TTC549 (cell line): Measurements from ENCODE around the gene C1orf53.
"Not testable (repeated sequence)": the region's sequence is repeated elsewhere in the genome, so short reads cannot be mapped to it uniquely, and the experiment has no call there.

Source experiments
- FAIRE-seq: peaks from 2 replicates; lab custom pipeline; 2012; peaks lifted over from hg19 to GRCh38; lab: Jason Lieb, UNC

Gene C1orf53

GRCh38 chr1:197902454-197903195, at the start of gene C1orf53:
Gene C1orf53, plus strand, starts transcription at chr1:197902630. Its CDS starts 20 bp downstream, at chr1:197902650.
- no peak for FAIRE-seq

- FAIRE-seq = not testable (repeated sequence)
Observed at GRCh38 chr1:197855751-197856150, 46.7 kb upstream of the C1orf53 start.

GRCh38 chr1:197857477-197857876, 45.0 kb upstream of the C1orf53 start:
- FAIRE-seq = no peak

DNA sequence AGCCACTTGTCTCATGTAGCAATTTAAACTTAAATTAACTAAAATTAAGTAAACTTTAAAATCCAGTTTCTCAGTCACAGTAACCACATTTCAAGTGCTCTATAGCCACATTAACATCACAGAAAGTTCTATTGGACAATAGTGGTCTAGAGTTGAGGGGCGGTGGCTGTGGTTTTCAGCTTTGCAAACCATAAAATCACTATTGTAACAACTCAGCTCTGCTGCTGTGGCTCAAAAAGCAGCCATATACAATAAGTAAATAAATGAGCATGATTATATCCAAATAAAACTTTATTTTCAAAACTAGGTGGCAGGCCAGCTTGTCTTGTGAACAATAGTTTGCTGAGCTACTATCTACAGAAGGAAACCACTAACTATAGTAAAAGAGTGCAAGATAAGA, 43.4 kb upstream of the C1orf53 start:
- no peak for FAIRE-seq

DNA sequence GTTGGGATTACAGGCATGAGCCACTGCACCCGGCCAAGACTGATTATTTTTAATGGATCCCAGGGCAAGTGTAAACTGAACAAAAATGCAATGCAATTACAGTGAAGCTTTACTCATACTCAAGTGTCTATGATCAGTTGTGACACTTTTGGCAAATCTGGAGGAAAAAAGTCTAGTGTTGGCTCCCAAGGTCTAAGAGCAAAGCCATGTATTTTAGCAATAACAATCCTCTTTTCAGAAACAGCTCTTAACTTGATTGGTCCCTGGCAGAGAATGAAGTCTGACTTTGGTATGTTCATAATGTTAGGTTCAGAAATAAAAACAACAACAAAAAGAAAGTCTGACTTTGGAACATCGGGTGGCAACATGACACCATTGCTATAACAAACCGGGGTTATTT, 40.2 kb upstream of the C1orf53 start:
- no peak for FAIRE-seq

DNA sequence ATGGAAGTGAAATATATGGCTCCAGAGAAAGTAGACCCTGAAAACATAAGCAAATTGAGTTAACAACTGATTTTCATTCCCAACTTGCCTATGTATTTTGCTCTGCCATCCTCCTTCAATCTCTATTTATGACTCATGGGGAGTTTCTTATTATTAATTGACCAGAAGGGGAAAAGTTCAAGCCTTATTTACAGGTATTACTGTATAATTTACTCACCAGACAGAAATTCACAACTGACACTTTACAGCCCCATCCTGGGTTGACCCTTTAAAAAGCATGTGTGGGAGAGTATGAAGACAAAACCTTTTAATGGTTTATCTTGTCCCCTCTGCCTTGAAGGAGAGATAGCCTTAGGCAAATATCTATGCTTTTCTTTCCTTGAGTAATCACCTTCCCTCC, 39.8 kb upstream of the C1orf53 start:
- FAIRE-seq = no peak

- FAIRE-seq = peak; percentile 42
Observed at GRCh38 chr1:197865809-197866208, 36.6 kb upstream of the C1orf53 start.

DNA sequence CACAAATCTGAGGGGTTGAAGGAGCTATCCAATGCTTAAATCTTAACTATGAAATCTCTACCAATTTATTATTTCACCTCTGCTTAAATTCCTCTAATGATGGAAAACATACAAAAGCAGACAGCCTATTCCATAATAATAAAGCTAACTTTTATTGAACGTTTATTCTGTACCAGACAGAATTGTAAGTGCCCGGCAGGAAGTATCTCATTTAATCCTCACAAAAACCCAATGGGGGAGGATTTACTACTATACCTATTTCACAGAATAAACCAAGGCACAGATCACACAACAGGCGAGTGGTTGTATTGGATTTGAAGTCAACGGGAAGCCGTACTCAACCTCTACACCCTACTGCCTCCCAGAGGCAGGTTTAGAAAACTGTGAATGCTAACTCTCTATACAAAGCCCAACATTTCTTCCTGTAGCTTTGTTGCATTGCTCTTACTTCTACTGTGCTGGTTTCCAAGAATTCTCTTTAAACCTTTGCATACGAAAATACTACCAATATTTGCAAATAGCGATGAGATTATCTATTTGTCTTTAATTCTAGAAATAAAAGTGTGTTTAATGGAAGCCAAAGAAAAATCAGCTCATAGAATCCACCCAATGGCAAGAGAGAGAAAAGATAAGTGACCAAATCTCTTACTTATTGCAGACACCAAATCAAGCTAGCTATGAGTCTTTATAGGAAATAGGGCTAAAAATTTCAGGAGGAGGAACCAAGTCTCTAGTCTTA, 33.5 kb upstream of the C1orf53 start:
- peak; percentile 91 for FAIRE-seq

DNA sequence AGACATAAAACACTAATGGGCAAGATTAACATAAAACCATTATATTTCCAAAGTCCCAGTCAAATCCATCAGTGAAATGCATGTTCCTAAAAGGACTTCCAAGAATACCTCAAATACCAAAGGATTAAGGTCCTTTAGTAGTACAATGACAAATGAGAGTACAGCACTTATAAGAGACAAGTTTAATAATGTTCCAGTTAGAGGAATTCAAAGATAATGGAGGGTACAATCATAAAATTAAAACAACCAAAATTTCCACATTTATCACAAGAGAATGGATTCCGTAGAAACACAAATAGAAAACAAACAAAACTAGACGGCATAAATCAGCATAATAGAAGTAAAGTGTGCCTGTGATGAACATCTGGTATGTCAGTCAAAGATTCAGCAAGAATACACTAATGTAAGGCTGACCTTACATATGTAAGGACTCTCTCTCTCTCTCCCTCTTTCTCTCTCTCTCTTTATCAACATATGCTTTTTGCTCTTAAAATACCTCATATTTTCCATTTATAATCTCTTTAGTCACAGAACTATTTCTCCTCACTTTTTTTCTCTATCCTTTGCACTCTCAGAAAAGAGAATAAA, 32.8 kb upstream of the C1orf53 start:
- FAIRE-seq = no peak

- no peak for FAIRE-seq
Observed at GRCh38 chr1:197876894-197877293, 25.5 kb upstream of the C1orf53 start.

DNA sequence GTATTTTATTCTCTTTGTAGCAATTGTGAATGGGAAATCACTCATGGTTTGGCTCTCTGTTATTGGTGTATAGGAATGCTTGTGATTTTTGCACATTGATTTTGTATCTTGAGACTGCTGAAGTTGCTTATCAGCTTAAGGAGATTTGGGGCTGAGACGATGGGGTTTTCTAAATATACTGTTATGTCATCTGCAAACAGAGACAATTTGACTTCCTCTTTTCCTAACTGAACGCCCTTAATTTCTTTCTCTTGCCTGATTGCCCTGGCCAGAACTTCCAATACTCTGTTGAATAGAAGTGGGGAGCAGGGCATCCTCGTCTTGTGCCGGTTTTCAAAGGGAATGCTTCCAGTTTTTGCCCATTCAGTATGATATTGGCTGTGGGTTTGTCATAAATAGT, 22.0 kb upstream of the C1orf53 start:
- not testable (repeated sequence) for FAIRE-seq

DNA sequence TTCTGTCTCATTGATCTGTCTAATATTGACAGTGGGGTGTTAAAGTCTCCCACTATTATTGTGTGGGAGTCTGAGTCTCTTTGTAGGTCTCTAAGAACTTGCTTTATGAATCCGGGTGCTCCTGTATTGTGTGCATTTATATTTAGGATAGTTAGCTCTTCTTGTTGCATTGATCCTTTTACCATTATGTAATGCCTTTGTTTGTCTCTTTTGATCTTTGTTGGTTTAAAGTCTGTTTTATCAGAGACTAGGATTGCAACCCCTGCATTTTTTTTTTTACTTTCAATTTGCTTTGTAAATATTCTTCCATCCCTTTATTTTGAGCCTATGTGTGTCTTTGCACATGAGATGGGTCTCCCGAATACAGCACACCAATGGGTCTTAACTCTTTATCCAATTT, 20.2 kb upstream of the C1orf53 start:
- not testable (repeated sequence) for FAIRE-seq

- FAIRE-seq = no peak
Observed at GRCh38 chr1:197884173-197884572, 18.3 kb upstream of the C1orf53 start.

DNA sequence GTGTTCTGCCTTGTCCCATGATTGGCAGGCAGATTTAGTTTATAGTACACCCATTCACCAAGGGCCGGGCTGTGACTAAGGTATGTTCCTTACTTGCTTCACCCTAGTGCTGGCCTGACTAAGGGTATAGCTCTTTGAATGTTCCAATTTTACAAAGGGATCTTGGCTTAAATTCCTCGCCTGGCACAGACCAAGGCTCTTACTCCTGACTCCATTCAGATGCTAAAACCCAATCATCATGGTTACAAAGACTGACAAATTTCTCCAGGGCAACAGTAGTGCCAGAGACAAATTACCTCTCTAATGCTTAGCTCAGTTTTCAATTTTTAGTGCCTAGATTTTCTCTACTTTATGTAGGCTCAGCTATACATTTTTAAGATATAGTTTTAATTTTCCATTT, 11.5 kb upstream of the C1orf53 start:
- FAIRE-seq = no peak

DNA sequence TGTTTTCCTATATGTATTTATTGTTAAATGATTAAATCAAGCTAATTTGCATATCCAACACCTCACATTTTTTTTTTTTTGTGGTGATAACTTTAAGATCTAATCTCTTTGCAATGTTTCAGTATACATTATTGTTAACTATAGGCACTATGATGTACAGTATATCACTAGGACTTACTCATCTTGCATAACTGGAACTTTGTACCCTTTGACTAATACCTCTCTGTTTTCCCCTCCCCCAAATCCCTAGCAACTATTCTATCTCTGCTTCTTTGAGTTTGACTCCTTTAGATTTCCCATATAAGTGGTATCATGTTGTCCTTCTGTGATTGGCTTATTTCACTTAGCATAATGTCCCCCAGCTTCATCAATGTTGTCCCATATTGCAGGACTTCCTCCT, 9.7 kb upstream of the C1orf53 start:
- no peak for FAIRE-seq

DNA sequence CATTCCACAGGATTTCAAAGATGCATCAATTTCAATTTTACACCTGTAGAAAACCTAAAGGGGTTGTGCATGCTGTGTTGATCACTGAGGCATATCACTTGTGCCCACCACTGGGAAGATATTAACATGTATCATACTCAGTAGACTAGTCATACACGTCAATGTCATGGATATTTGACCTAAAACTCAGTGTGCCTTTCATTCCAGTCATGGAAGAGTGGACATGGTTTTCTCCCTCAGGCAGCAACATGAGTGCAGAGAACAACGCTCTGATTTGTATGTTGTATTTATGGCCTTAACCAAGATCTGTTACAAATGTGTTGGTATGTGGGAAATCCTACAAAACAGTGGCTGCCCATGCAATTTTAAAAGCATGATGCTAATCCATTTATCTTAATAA, 6.1 kb upstream of the C1orf53 start:
- no peak for FAIRE-seq

DNA sequence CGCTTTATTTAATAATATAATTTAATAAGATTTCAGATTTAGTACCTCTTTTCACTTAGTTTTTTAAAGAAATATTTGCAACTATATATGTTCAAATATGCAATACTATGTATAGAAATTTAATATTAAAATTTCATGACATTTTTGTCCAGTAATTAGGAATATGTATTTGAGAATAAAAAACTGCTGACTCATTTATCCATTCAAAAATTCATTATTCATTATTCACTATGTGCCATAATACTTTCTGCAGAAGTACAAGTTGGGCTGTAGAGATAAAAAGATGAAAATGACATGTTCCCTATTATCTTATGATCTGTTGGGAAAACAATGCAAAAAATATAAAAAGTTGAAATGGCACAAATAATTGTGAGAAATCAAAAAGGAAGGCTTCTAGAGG, 3.4 kb upstream of the C1orf53 start:
- FAIRE-seq = peak; percentile 59

- FAIRE-seq = no peak
Observed at GRCh38 chr1:197902131-197902453, 338 bp upstream of the C1orf53 start.

DNA sequence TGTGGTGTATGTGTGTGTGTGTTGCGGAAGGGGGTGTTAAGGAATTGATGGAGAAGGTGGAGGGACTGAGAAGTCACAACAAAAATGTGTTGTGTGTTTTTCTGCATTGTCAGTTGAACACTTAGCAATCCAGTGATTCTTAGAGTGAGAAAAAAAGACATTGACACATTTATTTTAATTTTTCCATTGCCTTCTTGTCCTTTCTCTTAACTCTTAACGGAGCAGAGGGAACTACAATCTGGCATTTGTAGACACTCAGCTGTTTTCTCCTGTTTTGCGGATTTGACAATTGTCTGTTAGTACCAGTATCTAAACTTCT, 725 bp downstream of the C1orf53 start:
- FAIRE-seq = no peak

DNA sequence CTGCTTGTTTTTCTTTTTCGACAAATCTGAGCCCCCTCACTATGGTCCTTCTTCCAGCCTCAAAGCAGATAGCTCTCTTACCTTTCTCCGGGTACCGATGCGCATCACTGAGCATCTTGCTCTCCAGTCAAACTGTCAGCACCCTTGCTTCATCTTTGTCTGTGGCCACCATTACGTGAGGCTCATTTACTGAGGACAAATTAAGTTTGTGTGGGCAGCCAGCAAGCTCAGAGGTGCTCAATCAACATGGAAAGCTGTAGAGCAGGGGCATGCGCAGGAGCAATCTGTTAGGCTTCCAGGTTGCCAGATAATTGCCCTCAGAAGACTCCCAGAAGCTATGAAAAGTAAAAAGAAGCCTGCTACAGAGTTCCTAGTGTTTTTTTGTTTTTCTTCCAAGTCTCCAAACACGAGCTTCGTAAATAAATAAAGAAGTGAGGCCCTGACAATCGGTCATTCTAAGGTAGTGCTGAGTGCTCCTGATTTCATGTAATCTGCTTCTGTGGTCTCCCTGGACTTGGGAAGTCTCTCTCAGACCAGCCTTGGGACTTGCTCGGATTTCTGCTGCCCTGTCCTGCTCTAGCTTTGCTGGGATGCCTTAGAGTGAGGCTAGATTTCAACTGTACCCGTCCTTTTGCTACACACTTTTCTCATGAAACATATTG, 1.8 kb downstream of the C1orf53 start:
- no peak for FAIRE-seq

DNA sequence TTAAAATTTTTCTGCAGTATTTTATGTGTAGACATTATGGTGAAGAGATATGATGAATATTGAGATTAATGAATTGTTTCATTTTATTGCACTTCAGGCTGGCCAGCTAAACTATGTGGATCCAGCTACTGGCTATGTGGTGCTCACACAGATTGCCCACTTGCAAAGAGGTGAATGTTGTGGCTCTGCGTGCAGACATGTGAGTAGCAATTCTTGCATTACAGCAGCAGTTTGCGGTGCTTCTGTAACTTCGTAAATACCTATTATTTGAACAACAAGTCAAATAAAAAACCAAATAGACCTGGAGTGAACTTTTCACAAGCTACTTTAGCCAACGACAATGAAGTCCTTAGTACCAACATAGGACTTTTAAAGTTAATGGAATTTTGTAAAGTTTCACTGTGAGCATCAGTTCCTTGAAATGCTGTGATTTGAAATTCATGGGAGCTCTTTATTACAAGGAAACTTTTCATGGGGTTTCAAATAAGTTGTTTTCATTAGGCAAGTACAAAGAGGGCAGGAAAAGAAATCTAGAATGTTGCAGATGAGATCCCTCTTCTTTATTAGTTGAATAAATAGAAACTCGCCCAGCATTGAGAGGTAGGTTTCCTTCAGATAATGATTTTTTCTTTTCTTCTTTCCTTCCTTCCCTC, 3.4 kb downstream of the C1orf53 start:
- FAIRE-seq = no peak

- FAIRE-seq = no peak
Observed at GRCh38 chr1:197907846-197908616, 5.6 kb downstream of the C1orf53 start.
